ENCODE results near the gene CTNNA1.

GRCh38 chr5:138736293-138736692 is 16.9 kb upstream of the CTNNA1 start:
- no peak for TF ChIP-seq CTCF (IDR thresholded peaks at IDR 0.05; ENCODE audit: control extremely low read depth in 1 of 3, insufficient read depth in 1 of 3, low read depth in 1 of 3, low read length in 3 of 3)
- no peak for TF ChIP-seq POLR2AphosphoS5 (IDR thresholded peaks at IDR 0.05; ENCODE audit: low read depth, low read length)
- no peak for TF ChIP-seq EP300 (IDR thresholded peaks at IDR 0.05; ENCODE audit: borderline replicate concordance in 1 of 2, low read depth in 2 of 2, low read length in 2 of 2)
- no peak for TF ChIP-seq YY1 (IDR thresholded peaks at IDR 0.05; ENCODE audit: low read depth, low read length)
- no peak for TF ChIP-seq SP4 (IDR thresholded peaks at IDR 0.05; ENCODE audit: low read length)
- TF ChIP-seq POLR2A (IDR thresholded peaks at IDR 0.05; ENCODE audit: control extremely low read depth in 1 of 2, low read depth in 2 of 2, low read length in 2 of 2): no peak
- no peak for TF ChIP-seq CHD2 (IDR thresholded peaks at IDR 0.05; ENCODE audit: low read length)
- TF ChIP-seq TAF1 (IDR thresholded peaks at IDR 0.05; ENCODE audit: low read depth, low read length): no peak
